ENCODE data around the gene VARS2. TPM values are rescaled to one million over a fixed set of nuclear protein-coding genes. Genes with fewer than 3 reads are reported as not detected.

VARS2 gene
- total and polyA plus RNA-seq, 9 of the 15 experiments (the other 6 are each of a cell fraction or from before 2014, with no cell fraction given), result 1.6 to 53.6 (median 29.9) TPM

GRCh38 chr6:30960907-30961673, 47.1 kb downstream of the VARS2 start:
- FAIRE-seq (no peak), ATAC-seq (peak; percentile 57), DNase-seq (ENCODE audit: extremely low read depth in 1 of 4, low spot score in 3 of 4) (no peak)
- intact Hi-C loops (cut with micrococcal nuclease) (no loop called here), in situ Hi-C loops (cut with MboI) (no loop called here)
- BruUV-seq (replicated peaks), result no TSS peak
- POLR2A ChIA-PET, result no interaction called here
- H3K79me2 ChIP-seq (ENCODE audit: control insufficient read depth, insufficient read depth, low read length), result no peaks in the 10 kb centered on the region
- H3K9ac ChIP-seq (ENCODE audit: insufficient read depth in 1 of 2, low read depth in 2 of 2, low read length in 2 of 2), result no peak overlapping the region
- under 1% methylated on average over 9 of the region's 9 CpGs for WGBS (ENCODE audit: insufficient coverage, low coverage, missing lambda C conversion rate)
- no peaks in the 10 kb centered on the region for H3K36me3 ChIP-seq (ENCODE audit: control insufficient read depth, insufficient read depth, low read length)
- H3K4me3 ChIP-seq, result no peak overlapping the region
- peaks cover 35 to 65% of the 10 kb centered on the region in 2 experiments; a peak in 3 of 5 replicates for H3K27me3 ChIP-seq (ENCODE audit: control insufficient read depth in 2 of 2, insufficient read depth in 2 of 2, low read length in 2 of 2)
- no peak overlapping the region for H2AFZ ChIP-seq (ENCODE audit: low read depth, low read length)
- no peak overlapping the region for H3K27ac ChIP-seq (ENCODE audit: extremely low read depth, low read depth, low read length)
- CTCF ChIA-PET (ENCODE audit: low intra/inter-chr PET ratio), result no interaction called here
- peaks cover under 1 to 2% of the 10 kb centered on the region in 2 experiments; a peak in 3 of 5 replicates for H3K4me1 ChIP-seq (replicated peaks in 1 of 2; ENCODE audit: control insufficient read depth in 2 of 2, insufficient read depth in 2 of 2, low read length in 2 of 2)
- no peaks in the 10 kb centered on the region for H4K20me1 ChIP-seq (replicated peaks; ENCODE audit: control insufficient read depth, insufficient read depth, low read length)
- H3K9me1 ChIP-seq (ENCODE audit: control insufficient read depth, insufficient read depth, low read length), result no peaks in the 10 kb centered on the region
- no peaks in the 10 kb centered on the region for H3K9me3 ChIP-seq (replicated peaks; ENCODE audit: control insufficient read depth, insufficient read depth, low read depth, low read length)
- TF ChIP-seq ZMIZ1 (IDR thresholded peaks at IDR 0.05; ENCODE audit: low read depth in 2 of 2, low read length in 2 of 2), result no peak
- TF ChIP-seq PPARD (CRISPR knock-in tag; IDR thresholded peaks at IDR 0.05), result no peak
- TF ChIP-seq UBTF (IDR thresholded peaks at IDR 0.05; ENCODE audit: borderline replicate concordance in 1 of 2, low read depth in 2 of 2, low read length in 2 of 2), result no peak
- TF ChIP-seq CEBPB (tag; IDR thresholded peaks at IDR 0.05), result peak; percentile 69
- no peak for TF ChIP-seq HBP1 (CRISPR knock-in tag; IDR thresholded peaks at IDR 0.05)
- no peak for TF ChIP-seq CEBPG (CRISPR knock-in tag; IDR thresholded peaks at IDR 0.05)
- TF ChIP-seq CEBPG (tag; conservative IDR thresholded peaks at IDR 0.05 in 1 of 2, IDR thresholded peaks at IDR 0.05 in 1 of 2), result peak; percentile 19 to 27; a peak in 1 of 4 replicates
- no peak for TF ChIP-seq SMC3 (conservative IDR thresholded peaks at IDR 0.05; ENCODE audit: insufficient read depth, low read depth, low read length)
- no peak overlapping the region for H3K4me2 ChIP-seq (ENCODE audit: insufficient read depth, low read length)

Measured in K562 (cell line).